Cerebellar nuclear complex (tissue), 1 donor: Measurements from ENCODE around the gene CYREN.
"Not testable (repeated sequence)": the region's sequence is repeated elsewhere in the genome, so short reads cannot be mapped to it uniquely, and the experiment has no call there.

Source experiments
- DNase-seq, 2 experiments: peaks; one replicate each; lab custom pipeline; 2025; lab: John Stamatoyannopoulos, UW

The CYREN gene, protein sequence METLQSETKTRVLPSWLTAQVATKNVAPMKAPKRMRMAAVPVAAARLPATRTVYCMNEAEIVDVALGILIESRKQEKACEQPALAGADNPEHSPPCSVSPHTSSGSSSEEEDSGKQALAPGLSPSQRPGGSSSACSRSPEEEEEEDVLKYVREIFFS

DNA sequence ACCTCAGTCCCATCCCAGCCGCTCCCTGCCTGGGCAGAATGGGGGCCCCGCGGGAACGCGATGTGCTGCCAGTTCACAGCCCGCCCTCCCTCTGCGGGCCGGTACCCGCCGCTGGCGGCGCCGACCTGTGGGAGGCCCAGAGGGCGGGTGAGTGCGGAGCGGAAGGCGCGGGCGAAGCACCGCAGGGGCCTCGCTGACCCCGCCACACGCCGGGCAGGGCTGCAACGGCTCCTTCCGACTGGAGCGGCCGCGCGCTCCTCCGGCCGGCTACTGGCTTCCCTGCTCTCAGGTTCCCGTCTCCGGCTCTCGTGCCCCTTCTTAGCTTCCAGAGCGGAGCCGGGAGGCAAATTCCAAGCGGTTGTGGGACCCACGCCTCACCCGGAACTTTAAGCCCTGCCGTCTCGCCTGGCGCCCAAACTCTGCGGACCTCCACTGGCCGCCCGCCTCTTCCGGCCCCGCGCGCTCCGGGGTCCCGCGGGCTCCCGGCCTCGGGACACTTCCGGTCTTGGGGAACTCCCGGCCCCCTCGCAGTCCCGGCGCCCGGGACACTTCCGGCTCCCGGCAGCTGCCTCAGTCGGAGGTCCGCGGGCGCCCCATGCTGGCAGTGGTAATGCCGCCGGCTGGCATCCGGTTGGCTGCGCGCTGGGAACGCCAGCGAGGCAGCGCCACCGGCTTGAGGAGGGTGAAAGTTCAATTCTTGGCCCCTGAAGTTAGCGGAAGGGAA lies at the start of gene CYREN:
Gene CYREN (minus strand): TSS at position 434 of the 724 bp plus-strand sequence. CDS start 1,785 bp downstream, outside the sequence.
- no peak for DNase-seq

DNA sequence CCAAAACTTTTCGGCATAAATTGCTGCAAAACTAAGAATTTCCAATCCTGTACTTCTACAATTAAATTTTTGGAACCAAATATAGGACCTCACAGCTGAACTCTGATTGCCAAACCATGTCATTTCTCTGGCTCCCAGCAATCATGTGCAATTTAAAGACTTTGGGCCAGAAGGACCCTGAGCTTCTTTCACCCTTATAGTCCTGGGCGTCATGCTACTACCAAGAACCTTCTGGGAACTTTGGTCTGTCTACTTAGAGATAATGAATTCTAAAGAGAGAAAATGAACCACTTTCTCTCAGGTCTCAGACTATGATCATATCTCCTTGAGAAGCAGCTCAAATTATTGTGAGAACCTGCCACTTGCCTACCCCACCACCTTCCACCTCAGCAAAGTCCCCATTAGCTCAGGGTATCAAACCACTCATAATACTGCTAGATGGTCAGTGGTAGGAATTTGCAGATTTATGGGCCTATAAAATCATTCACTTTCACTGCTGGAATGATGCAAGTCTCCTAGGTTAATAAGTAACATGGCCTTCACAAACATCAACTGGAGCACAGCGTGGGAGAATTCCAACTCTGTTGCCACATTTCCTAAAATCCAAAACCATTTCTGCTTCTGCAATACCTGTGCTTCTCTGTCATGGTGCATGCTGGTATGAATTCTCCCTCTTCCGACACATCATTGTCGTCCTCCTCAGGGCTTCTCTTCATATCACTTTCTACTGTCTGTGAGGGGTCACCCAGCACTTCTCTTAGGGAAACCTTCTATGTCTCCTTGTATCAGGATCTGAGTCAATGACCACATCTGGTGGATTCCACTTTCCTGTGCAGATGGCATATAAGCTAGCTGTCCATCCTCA lies 47.4 kb upstream of the CYREN start:
- no peak for DNase-seq

- DNase-seq = no peak
These were observed 45.2 kb upstream of the CYREN start for GRCh38 chr7:135215698-135216097.

DNA sequence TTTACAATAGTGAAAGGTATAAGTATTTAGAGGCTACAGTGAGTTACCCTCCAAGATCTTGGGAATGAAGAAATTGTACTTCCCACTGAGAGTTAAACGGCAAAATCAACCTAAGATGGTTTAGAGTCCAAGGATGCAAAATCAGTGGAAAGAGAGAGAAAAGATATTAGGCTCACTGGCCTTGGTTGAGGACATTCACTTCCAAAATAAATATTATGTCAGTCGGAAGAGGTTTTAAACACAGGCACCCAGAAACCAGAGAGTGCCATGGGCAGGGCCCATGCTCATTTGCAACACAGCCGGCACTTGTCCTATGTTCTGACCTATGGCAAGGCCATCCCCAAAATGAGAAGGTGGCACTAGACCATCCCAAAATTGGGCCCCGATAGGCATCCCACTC lies 44.7 kb upstream of the CYREN start:
- no peak for DNase-seq

GRCh38 chr7:135213831-135214230 lies 43.3 kb upstream of the CYREN start:
- DNase-seq = no peak

DNA sequence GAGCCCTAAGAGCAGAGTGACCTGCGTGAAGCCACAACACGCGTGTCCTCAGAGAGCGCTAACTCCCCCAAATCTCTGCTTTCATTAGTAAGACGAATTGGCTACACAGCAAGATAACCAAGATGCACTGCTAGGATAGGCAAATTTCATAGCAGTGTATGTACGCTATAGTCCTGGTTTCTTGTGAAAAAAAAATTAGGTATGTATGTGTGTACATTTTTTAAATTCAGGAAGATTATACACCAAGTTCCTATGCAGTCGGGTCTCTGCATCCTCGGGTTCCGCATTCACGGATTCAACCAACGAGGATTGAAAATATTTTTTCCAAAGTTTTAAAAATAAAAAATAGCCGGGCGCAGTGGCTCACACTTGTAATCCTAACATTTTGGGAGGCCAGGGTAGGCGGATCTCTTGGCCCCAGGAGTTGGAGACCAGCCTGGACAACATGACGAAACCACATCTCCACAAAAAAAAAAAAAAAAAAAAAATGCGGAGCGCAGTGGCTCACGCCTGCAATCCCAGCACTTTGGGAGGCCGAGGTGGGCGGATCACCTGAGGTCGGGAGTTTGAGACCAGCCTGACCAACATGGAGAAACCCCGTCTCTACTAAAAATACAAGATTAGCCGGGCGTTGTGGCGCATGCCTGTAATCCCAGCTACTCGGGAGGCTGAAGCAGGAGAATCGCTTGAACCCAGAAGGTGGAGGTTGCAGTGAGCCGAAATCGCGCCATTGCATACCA lies 41.6 kb upstream of the CYREN start:
- not testable (repeated sequence) for DNase-seq

DNA sequence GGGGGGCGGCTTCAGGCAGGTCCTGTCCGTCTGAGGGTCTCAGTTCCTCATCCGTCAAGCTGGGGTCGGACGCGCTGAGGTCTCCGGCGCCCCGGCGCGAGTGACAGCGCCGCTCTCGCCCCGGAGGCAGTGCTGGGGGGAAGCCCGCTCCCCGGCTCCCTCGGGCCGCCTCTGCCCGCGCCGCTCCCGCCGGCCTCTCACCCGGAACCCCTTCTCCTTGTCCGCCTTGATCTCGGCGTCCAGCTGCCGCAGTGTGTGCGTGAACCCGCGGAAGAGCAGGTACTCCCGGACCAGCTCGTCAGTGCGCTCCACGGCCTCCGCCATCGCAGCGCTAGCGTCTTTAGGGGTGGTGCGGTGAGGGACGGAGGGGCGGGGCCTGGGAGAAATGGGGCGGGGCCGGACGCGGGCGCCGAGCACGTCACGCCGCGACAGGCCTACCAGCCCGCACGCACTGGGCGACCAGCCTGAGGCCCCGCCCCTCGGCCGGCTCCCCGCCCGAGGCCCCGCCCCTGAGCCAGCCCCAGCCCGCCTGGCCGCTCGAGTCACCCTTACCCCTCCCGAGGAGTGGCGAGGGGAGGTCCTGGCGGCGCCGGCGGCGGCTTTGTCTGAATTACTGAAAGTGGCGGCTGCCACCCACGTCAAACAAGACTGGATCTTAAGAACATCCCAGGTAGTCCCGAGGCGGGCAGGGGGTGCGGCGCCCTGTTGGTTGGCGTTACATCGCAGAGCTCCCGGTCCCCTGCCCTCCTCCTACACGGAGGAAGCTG lies 40.9 kb upstream of the CYREN start, which contains the start of gene WDR91:
Gene WDR91 (minus strand): TSS at position 348 of the 767 bp plus-strand sequence. CDS start 24 bp downstream, at position 324.
- DNase-seq = peak; percentile 78 to 87

DNA sequence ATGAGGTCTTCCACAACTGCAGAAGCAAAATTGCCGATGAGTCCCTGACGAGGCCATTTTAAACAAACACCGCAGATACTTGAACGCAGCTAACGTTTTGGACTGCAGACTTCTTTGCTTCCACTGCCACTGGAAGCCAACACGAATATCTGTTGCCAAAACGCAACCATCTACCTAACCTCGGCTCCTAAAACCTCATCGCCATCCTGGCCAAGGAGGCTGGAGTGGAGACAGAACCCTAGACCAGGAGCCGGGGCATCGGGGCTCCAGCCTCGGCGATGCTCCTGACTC lies 40.3 kb upstream of the CYREN start:
- DNase-seq = no peak

DNA sequence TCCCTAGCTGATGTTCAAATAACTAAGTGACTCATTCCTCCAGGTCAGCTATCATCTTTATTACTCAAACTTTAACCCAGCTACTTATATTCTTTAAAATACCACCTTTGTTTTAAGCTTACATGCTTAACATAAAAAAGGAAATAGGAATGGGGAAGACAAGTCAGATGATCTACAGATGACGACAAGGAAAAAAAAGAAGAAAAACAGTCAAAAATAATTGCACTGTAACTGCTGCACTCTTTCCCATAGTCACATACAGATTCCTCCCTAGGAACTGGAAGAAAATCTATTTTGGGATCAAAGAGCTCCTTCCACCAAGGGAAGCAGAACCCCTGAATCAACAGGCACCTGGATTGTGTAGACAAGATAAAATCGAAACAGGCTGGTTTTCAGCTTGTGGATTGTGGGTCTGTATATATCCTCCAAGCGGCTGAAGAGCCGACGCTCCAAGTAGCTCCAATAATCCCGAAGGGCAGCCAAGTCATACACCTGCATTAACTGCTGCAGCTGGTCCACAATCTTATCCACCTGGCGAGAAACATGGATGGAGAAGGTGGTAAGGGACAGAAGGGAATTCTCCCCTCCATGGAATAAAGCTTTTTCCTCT lies 38.8 kb upstream of the CYREN start:
- DNase-seq = no peak

GRCh38 chr7:135208102-135208793 lies 37.7 kb upstream of the CYREN start:
- DNase-seq = no peak

DNA sequence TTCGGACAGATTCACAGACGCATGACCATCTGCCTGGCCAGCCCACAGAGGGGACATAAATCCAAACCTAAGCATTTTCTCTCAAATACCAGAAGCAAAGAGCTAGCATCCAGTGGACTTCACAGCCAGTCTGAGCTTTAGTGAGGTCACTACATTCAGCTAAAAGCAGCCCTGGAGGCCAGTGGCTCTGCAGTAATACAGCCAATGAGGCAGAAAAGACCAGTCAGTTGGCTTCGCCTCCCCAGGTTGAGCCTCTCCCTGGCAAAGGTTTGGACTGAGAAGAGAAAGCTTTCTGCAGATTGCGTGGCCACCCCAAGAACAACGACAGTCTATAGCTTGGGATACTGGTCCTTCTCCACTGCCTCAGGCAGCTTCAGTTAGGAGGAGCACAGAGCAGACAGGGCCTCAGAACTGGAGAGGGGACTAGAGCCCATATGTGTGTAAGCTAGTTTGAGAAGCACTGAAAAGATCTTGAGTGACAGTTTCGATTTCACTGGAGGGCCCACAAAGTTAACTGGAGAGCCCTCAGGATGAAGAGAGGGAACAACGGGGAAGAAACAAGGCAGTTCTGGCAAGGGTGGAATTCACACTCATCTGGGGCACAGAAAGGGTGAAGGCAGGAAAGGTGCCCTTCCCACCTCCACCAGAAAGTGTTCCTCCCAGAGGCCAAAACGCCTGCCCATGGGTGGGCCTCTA lies 37.0 kb upstream of the CYREN start:
- no peak for DNase-seq

GRCh38 chr7:135206941-135207391 lies 36.5 kb upstream of the CYREN start:
- no peak for DNase-seq

DNA sequence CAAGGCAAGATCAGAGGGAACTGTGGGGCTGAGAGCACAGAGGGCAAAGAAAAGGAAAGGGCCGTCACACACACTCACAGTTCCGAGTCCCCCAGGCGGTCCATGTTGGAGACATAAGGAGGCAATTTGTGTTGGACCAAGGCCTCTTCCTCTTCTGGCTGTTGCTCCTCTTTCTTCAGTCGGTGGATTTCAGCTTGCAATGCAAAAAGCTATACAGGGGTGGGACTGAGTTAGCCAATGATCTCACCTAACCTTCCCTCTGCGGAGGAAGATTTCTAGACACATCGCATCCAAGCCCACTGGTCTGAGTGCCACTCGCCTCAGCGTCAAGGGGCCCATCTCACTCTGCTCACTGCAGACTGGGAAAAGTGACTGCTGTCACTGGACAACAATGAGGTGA lies 35.3 kb upstream of the CYREN start:
- no peak for DNase-seq

GRCh38 chr7:135204876-135205275 lies 34.4 kb upstream of the CYREN start:
- no peak for DNase-seq

- no peak for DNase-seq
These were observed 33.8 kb upstream of the CYREN start for GRCh38 chr7:135204341-135204749.

DNA sequence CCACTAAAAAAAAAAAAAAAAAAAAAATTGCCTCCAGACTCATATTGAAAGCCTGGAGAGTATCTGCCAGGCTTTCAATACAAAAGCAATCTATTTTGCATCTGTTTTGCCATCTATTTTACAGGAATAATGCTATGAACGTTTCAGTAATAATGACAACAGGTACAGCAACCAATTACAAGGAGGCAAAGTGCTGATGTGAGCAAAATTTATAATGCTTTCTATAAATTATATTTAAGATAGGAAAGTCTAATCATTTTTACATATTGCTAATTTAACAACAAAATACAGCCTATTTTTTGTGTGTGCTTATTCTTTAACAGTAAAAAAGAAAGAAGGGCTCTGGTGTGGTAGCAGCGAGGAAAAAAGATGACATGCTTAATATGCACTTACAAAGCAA lies 30.8 kb upstream of the CYREN start:
- DNase-seq = no peak

DNA sequence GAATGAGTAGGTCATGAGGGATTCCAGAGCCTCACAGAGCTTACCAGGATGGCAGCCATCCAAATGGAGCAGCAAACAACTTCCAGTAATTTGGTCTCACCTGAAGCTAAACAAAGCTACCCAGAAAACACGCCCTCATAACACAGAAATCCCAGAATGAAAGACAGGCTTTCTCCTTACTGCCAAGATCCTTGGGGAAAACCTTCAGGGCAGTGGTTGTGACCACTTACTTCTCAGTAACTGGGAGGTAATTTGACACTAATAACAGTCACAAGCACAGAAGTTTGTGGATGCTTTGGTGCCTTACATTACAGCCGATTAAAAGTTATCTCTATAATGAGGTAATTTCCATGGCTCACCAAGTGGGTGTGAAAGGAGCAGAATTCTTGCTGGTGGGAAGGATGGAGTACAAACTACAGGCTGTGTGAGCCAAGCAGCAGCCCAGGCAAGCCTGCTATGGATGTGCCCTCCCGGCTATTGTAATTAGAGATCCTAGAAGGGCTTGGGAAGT lies 30.4 kb upstream of the CYREN start:
- DNase-seq = no peak

GRCh38 chr7:135199439-135199838 lies 28.9 kb upstream of the CYREN start:
- no peak for DNase-seq

- DNase-seq = no peak
These were observed 27.6 kb upstream of the CYREN start for GRCh38 chr7:135197906-135198655.
